ENCODE results near the gene BEST2.

- peak in 1 of 4 experiments; percentile 1 for TF ChIP-seq CTCF (IDR thresholded peaks at IDR 0.05)
- TF ChIP-seq POLR2A (IDR thresholded peaks at IDR 0.05), result no peak
Observed at GRCh38 chr19:12794196-12794941, 42.8 kb downstream of the BEST2 start.
